HG02623 (cell line): ENCODE results near the gene SMARCA5.
"Not testable (repeated sequence)": the region's sequence is repeated elsewhere in the genome, so short reads cannot be mapped to it uniquely, and the experiment has no call there.

Source experiments
- ATAC-seq: cut with Tn5 transposase; IDR thresholded peaks from one replicate; pipeline ENCODE4 v1.9.1; 2021; ENCODE audit warnings: moderate library complexity; ENCODE audit not compliant: unreplicated experiment

Gene SMARCA5

GRCh38 chr4:143513314-143514168, at the start of gene SMARCA5:
Gene SMARCA5, plus strand, starts transcription at chr4:143513702. Its CDS starts 223 bp downstream, at chr4:143513925.
- ATAC-seq = peak; percentile 87

- ATAC-seq = peak; percentile 85
Measured at GRCh38 chr4:143473334-143474126, 40.0 kb upstream of the SMARCA5 start.

- ATAC-seq = no peak
Measured at GRCh38 chr4:143477487-143477886, 36.0 kb upstream of the SMARCA5 start.

- no peak for ATAC-seq
Measured at GRCh38 chr4:143481361-143481760, 32.1 kb upstream of the SMARCA5 start.

- peak; percentile 72 for ATAC-seq
Measured at GRCh38 chr4:143482840-143483239, 30.7 kb upstream of the SMARCA5 start.

GRCh38 chr4:143486314-143486713, 27.2 kb upstream of the SMARCA5 start:
- no peak for ATAC-seq

- ATAC-seq = no peak
Measured at GRCh38 chr4:143488687-143489086, 24.8 kb upstream of the SMARCA5 start.

GRCh38 chr4:143489106-143489505, 24.4 kb upstream of the SMARCA5 start:
- no peak for ATAC-seq

GRCh38 chr4:143498021-143498420, 15.5 kb upstream of the SMARCA5 start:
- no peak for ATAC-seq

GRCh38 chr4:143502231-143502630, 11.3 kb upstream of the SMARCA5 start:
- no peak for ATAC-seq

GRCh38 chr4:143506031-143506430, 7.5 kb upstream of the SMARCA5 start:
- no peak for ATAC-seq

GRCh38 chr4:143511906-143512305, 1.6 kb upstream of the SMARCA5 start:
- no peak for ATAC-seq

- peak; percentile 25 for ATAC-seq
Measured at GRCh38 chr4:143512978-143513313, 556 bp upstream of the SMARCA5 start.

- ATAC-seq = no peak
Measured at GRCh38 chr4:143514169-143514495, 630 bp downstream of the SMARCA5 start.

- ATAC-seq = no peak
Measured at GRCh38 chr4:143514497-143514896, 995 bp downstream of the SMARCA5 start.

- ATAC-seq = no peak
Measured at GRCh38 chr4:143514901-143515300, 1.4 kb downstream of the SMARCA5 start.

- ATAC-seq = no peak
Measured at GRCh38 chr4:143515905-143516304, 2.4 kb downstream of the SMARCA5 start.

GRCh38 chr4:143517764-143518163, 4.3 kb downstream of the SMARCA5 start:
- no peak for ATAC-seq

GRCh38 chr4:143524211-143524610, 10.7 kb downstream of the SMARCA5 start:
- no peak for ATAC-seq

- not testable (repeated sequence) for ATAC-seq
Measured at GRCh38 chr4:143528046-143528445, 14.5 kb downstream of the SMARCA5 start.

- peak; percentile 48 for ATAC-seq
Measured at GRCh38 chr4:143531380-143531779, 17.9 kb downstream of the SMARCA5 start.

- no peak for ATAC-seq
Measured at GRCh38 chr4:143531788-143532491, 18.4 kb downstream of the SMARCA5 start.
